UCSD-AML1 (cell line): ENCODE data around the gene GGA1.
"Not testable (repeated sequence)": the region's sequence is repeated elsewhere in the genome, so short reads cannot be mapped to it uniquely, and the experiment has no call there.

Experiments used
- DNase-seq: peaks from one replicate; lab custom pipeline; 2025; ENCODE audit not compliant: unreplicated experiment; lab: John Stamatoyannopoulos, UW

Gene GGA1

DNA sequence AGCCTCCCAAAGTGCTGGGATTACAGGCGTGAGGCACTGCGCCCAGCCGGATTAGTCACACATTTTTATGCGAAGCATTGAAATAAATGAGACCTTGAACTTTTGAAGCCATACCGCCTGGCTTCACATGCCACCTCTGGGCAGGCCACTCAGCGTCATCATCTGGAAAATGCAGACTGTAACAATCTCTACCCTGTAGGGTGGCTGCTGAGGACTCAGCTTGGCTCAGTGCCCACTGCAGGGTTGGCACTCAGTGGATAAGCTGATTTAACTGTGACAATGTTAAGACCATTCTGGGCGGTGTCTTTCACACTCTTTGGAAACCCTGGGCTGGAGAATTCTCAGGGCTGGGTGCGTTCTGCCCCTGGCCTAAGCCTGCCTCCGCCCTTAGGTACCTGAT lies 39.3 kb downstream of the GGA1 start:
- DNase-seq = no peak

DNA sequence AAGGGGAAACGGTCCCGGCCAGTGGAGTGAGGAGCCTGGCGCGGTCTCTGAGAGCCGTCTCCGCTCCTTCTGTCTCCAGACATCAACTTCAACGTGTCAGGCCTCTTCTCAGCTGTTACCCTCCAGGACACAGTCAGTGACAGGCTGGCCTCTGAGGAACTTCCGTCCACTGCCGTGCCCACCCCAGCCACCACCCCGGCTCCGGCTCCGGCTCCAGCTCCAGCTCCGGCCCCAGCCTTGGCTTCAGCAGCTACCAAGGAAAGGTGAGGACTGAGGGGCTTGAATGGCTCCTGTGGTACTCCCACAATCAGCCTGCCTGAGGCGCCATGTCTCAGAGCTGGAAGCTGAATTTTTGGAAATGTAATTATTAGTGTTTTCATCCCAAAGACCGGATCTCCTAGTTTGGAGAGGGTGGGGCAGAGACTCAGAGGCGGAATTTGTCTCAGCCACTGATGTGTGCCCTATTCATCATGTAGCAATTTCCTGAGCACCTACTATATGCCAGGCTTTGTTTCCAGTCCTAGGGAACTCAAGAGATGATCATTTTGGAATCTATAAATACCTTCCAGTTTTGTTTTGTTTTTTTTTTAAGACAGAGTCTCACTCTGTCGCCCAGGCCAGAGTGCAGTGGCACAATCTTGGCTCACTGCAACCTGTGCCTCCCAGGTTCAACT lies 42.0 kb downstream of the GGA1 start:
- DNase-seq = no peak

DNA sequence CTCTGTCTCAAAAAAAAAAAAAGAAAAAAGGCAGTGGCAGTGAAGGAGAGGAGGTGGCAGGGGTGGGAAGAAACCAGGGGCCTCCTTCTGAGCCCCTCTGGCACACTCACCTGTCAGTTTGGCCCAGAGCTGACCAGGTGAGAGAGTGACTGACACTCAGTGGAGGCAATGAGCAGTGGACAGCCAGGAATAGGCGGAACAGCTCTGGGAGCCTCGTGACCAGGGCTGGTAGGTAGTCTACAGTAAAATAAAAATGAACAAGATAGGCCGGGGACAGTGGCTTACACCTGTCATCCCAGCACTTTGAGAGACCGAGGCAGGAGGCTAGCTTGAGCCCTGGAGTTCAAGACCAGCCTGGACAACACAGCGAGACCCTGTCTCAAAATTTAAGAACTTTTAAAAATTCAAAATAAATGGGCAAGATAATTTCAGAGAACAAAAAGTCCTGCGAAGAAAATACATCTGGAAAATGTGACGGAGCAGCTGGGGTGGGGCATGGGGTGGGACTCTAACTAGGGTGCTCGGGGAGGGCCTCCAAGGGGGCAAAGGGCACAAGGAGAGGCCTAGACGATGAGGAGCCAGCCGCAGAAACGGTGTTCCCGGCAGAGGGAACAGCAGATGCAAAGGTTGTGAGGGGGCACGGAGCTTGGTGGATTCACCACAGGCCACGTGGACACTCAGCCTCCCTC lies 46.1 kb downstream of the GGA1 start:
- no peak for DNase-seq

DNA sequence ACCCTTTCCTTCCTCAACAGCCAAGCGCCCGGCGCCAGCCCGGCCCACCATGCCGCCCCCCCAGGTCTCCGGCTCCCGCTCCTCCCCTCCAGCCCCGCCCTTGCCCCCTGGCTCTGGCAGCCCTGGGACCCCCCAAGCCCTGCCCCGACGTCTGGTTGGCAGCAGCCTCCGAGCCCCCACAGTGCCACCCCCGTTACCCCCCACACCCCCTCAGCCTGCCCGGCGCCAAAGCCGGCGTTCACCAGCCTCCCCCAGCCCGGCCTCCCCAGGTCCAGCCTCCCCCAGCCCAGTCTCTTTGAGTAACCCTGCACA lies 46.6 kb downstream of the GGA1 start:
- DNase-seq = no peak

DNA sequence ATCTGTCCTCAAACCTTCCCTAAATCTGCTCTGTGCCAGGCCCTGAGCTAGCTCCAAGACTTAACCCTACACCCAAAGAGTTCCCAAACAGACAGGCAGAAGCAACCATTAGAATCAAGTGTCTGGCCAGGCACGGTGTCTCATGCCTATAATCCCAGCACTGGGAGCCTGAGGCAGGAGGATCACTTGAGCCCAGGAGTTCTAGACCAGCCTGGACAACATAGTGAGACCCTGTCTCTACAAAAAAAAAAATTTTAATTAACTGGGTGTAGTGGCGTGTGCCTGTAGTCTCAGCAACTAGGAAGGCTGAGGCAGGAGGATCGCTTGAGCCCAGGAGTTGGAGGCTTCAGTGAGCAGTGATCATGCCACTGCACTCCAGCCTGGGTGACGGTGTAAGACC lies 47.9 kb downstream of the GGA1 start:
- not testable (repeated sequence) for DNase-seq

DNA sequence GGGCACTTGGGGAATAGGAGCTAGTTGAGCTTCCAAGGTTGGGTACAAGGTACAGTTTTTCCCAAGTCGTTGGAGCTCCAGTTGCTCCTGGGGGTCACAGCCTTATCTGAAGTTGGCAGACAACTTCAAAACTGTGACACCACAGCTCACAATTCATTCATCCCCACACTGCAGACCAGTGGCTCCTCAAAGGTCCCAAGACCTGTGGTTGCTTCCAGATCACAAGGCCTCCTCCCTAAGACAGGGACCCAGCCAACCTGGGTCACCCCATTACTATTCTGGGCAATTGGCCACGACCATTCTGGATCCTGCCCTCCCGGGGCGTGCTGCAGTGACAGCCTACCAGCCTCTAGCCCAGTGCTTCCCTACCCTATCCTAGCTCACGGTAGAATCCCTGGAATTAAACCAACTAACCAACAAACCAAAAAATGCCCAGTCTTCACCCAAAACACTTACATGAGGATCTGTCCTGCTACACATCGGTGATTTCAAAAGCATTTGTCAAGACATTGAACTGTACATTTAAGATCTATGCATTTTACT lies 49.0 kb downstream of the GGA1 start:
- no peak for DNase-seq

DNA sequence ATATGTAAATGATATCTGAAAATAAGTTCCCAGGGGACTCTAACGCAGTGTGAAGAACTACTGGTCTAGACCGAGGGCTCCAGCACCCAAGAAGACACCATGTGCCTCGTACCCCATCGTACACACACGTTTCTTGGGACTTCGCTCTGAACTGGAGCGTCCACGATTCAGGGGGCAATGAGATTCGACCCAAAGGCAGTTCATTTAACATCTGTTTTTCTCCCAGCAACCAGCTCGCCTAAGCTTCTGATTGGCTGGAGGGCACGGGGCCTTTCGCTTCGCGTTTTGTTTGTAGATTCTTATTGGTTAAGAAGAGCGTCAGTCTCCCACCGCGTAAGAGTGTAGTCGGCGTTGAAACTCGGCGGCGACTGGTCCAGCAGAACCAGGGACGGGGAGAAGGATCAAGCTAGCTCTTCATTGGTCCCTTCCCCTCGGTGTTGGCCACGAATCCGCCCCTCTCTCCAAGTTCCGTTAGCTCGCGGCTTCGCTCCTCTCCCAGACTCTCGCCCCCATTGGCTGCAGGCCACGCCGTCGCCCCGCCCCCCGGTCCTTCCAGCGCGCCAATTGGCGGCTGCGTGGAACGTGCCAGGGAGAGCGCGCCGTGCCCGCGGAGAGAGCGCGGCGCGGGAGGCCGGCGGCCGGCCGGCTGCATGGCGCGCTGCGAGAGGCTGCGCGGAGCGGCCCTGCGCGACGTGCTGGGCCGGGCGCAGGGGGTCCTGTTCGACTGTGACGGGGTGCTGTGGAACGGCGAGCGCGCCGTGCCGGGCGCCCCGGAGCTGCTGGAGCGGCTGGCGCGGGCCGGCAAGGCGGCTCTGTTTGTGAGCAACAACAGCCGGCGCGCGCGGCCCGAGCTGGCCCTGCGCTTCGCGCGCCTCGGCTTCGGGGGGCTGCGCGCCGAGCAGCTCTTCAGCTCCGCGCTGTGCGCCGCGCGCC lies 49.8 kb downstream of the GGA1 start, which contains the start of gene PDXP:
Gene PDXP, plus strand, starts transcription at position 591 of the 933 bp plus-strand sequence. Its CDS starts 60 bp downstream, at position 651.
- DNase-seq = peak; percentile 99

DNA sequence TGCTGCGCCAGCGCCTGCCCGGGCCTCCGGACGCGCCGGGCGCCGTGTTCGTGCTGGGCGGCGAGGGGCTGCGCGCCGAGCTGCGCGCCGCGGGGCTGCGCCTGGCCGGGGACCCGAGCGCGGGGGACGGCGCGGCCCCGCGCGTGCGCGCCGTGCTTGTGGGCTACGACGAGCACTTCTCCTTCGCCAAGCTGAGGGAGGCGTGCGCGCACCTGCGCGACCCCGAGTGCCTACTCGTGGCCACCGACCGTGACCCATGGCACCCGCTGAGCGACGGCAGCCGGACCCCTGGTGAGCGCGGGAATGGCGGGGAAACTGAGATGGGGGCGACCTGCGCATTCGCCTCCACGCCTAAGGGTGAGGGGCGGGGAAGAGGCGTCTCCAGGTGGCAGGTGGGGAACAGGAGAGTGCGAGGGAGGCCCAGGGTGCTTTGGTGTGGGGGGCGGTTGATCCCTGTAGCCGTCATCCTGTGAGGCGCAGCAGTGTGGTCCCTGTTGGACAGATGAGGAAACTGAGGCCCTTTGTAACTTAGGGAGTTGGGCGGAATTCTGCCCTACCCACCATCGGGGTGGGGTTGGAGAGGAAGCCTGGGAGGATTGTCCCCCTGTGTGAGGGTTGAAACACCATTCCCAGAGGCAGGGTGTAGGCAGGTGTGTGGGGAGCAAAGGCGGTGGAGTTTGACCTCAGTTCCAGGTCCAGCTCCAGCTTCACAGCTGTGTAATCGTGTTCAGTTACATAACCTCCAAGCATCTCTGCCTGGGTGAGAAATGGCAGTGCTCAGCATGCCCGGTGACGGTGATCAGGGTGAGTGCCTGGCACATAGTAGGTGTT lies 50.6 kb downstream of the GGA1 start:
- DNase-seq = peak; percentile 32

DNA sequence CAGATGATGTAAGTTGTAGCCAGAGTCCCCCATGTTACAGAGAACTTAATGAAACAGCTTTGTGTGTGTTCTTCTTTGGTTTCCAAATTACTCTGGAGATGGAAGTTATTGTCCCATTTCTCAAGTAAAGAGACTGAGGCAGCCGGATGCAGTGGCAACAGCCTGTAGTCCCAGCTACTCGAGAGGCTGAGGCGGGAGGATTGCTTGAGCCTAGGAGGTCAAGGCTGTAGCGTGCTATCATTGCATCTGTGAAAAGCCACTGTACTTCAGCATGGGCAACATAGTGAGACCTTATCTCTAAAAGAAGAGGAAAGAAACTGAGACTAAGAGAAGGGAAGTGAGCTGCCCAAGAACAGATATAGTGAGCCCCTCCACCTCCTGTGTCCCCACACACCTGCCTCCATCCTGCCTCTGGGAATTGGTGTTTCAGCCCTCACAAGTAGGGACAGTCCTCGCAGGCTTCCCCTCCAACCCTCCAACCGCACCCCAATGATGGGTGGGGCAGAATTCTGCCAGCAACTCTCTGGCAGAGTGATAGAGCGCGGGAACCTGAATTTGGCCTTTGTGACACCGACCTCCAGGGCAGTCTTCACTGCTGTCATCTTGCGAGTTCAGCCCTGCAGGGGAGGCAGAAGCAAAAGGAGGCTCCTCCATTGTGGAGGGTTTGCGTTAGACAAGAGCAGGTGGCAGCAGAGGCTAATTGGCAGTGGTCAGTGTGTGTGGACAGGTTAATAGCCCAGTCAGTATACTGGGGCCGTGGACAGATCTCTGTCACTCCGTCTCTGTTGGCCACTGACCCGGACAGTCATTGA lies 51.5 kb downstream of the GGA1 start:
- no peak for DNase-seq

DNA sequence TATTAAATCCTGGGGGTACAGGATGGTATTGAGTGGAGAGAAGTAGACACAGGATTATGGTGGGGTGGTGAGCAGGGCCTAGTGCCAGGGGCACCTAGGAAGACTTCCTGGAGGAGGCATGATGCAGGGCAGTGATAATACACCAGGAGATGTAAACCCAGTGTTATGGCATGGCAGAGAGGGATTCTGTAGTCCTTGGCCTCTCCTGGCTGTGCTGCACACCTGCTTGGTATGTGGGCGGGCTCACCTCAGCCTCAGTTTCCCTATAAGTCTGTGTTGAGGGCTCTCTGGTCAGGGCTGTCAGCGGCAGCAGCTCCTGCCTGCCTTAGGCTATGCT lies 52.0 kb downstream of the GGA1 start:
- no peak for DNase-seq

DNA sequence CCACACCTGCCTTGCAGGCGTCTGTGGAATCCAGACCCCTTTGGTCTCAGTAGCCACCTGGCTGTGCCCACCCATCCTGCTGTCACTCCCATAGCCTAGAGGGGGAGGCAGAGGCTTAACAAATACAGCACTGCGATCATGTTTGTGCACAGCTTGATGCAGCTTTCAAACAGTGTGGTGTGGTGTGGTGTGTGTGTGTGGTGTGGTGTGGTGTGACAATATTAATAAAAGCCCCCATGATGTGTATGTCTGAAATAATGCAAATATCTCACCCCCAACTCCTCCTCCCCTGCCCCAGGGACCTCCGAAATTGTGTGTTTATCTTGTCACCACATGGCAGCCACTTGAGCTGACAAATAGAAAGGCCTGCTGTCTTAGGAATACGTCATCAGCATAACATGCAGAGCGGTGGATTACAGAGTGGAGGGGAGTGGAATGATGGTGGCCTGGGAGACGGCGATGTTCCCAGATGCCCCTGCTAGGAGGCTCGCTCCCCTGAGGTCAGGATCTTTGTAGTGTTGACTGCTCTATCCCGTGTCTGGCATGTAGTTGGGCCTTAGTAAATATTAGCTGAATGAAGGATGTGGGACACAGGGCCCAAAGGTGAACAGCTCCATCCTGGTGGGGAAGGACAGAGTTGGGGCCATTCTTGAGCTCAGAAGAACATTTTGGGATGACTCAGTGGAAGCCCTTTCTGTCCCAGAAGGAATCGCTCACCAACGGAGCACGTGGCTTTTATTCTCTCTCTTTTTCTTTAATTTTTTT lies 52.7 kb downstream of the GGA1 start:
- peak; percentile 29 for DNase-seq

DNA sequence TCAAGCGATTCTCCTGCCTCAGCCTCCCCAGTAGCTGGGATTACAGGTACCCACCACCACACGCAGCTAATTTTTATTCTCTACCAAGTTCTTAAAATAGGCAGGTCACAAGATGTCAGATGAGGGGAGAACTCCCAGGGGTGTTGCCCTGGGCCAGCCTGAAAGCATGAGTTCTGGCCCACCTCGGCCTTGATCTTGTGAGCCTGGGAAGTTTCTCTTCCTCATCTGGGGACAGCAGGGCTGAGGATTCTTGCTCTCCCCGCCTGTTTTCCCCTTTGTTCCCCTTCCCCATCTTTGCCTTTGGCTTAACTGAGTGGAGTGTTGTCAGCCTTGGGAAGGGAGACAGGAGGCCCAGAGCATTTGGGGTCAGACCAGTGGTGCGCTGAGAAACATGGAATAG lies 53.4 kb downstream of the GGA1 start:
- DNase-seq = no peak

DNA sequence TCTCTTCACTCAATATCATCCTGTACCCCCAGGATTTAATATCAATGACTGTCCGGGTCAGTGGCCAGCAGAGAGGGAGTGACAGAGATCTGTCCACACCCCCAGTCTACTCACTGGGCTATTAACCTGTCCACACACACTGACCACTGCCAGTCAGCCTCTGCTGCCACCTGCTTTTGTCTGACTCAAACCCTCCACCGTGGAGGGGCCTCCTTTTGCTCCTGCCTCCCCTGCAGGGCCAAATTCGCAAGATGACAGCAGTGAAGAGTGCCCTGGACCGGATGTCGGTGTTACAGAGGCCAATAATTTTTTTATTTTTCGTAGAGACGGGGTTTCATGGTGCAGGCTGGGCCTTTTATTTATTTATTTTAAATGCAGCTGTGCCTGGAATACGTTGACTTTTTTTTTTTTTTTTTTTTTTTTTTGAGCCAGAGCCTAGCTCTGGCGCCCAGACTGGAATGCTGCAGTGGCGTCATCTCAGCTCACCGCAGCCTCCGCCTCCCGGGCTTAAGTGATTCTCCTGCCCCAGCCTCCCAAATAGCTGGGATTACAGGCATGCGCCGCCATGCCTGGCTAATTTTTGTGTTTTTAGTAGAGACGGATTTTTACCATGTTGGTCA lies 55.0 kb downstream of the GGA1 start:
- DNase-seq = no peak

DNA sequence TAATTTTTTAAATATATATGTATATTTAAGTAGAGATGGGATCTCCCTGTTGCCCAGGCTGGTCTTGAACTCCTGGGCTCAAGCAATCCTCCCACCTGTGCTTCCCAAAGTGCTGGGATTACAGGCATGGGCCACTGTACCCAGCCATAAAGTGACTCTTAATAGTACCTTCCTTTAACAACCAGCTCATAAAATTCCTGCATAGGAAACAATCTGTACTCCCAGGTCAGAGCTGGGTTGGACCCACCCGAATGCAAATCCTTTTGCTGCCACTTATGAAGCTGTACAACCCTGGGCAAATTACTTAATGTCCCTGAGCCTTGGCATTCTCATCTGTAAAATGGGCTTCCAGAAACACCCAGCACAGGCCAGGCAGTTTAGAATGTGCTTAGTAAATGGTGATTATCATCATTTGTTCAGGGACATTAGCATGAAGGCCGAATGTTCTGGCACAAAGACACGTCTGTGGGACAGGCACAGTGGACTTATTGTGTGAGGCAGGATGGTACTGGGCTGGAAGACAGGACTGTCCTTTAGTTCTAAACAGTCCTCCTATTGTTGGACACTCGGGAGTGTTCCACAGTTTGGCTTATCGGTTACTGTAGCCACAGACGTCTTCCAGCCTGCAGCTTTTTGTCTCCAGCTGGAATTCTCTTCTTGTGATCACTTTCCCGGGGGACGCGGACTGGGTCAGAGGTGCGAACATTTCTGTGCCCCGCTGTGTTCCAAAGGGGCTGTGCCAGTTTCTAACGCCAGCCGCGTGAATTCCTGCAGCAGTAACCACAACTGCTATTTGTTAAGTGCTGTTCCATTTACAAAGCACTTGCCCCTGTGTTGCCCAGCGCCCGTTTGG lies 55.8 kb downstream of the GGA1 start:
- no peak for DNase-seq

DNA sequence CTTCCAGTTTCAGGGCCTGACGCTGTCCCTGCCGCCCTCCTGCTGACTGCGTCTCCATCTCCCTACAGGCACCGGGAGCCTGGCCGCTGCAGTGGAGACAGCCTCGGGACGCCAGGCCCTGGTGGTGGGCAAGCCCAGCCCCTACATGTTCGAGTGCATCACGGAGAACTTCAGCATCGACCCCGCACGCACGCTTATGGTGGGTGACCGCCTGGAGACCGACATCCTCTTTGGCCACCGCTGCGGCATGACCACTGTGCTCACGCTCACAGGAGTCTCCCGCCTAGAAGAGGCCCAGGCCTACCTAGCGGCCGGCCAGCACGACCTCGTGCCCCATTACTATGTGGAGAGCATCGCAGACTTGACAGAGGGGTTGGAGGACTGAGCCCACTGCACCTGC lies 56.9 kb downstream of the GGA1 start:
- DNase-seq = no peak

DNA sequence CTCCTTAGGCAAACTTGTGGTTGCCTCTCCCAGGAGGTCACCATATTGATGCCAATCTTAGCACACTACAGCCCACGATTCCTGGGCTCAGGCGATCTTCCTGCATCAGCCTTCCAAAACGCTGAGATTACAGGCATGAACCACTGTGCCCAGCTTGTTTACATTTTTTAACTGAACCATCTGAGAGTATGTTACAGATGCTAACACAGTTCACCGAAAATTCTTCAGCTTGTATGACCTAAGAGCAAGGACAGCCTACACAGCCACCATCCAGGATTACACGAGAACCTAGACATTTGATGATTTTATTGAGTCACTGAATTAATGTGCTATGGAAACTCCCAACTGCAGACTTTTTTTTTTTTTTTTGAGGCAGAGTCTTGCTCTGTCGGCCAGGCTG lies 61.0 kb downstream of the GGA1 start:
- no peak for DNase-seq

DNA sequence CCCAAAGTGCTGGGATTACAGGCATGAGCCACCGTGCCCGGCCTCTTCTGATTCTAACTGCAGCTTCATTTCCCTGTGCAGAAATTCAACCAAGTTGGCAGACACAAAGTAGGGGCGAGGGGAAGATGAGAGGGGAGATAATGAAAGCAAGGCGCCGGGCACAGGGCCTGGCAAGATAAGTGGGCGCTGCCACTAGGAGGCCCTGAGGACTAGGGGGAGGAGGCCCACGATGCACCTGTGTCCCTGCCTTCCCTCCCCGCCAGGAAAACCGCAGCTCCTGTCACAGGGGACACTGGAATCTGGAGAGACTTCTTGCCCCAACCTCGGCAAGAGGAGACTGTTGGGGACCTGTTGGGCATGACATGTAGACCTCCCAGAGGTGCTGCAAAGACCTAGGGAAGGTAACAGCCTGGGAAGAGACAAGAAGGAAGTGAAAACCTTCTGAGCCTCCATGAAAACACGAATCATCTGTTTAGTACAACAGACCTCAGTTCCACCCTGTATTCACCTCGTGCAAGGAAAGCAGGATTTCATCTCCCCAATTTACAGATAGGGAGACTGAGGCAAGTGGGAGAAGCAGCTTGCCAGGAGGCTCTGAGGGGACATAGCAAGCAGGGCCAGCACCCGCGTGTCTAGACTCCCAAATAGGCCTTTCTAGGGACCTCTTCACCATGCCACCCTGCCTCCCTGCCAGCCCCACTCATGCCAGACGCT lies 63.7 kb downstream of the GGA1 start:
- DNase-seq = no peak
